ENCODE data around the gene ARVCF. TPM values are rescaled to one million over a fixed set of nuclear protein-coding genes. Genes with fewer than 3 reads are reported as not detected.

ARVCF gene
- total and polyA plus RNA-seq, 2 donors (not counting 1 experiment from before 2014, with no cell fraction given): 2.2 to 6.7 TPM

DNA sequence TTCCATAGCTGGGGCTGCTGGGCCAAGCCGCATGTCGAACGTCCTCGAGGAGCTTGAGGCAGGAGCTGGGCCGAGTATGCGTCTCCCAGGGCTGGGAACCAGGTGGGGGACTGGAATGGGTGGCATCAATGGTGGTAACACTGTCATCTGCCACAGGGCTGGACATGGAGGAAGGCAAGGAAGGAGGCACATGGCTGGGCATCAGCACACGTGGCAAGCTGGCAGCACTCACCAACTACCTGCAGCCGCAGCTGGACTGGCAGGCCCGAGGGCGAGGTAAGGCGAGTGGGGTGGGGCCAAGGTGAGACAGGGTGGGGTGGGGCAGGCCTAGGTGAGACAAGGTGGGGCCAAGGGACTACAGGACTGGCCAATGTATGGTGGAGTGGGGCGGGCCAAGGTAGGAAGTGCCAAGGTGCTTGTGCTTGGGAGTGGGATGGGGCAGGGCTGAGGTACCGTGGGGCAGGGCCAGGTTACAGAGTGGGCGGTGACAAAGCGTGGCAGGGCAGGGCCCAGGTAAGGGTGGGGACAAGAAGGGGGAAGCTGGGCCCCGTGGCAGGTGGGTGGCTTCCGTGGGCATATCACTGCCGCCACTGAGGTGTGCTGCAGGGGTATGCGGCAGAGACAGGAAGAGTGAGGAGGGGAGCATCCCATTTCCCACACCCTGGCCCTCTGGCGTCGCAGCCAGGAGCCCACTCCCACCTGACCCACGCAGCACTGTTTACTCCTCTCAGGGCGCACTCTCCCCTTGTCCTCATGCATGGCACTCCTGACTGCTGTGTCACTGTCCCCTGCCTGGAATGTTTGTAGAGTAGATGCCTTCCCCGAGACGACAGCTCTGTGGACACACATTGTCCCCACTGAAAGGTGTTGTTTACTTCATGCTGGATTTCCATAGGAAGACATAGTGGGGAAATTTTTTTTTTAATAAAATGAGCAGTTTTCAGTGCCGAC is 36.0 kb upstream of the ARVCF start:
- Mint-ChIP-seq H3K9me3 (ENCODE audit: insufficient read depth) (no peaks in the 10 kb centered on the region), H3K27me3 (no peaks in the 10 kb centered on the region), H3K4me1 (no peaks in the 10 kb centered on the region), H3K4me3 (no peak overlapping the region), H3K27ac (no peak overlapping the region)
- peaks cover 0 to 10% (median 0%) of the 10 kb centered on the region in 3 donors for H3K9me3 ChIP-seq (ENCODE audit: control extremely low read depth in 1 of 3, control insufficient read depth in 2 of 3, insufficient read depth in 1 of 3, low read length in 2 of 3)
- H2AFZ ChIP-seq (ENCODE audit: insufficient read depth, low read depth, low read length, poor library complexity, severe bottlenecking): no peak overlapping the region
- no peaks in the 10 kb centered on the region for H3K4me1 ChIP-seq (ENCODE audit: control insufficient read depth in 2 of 2, insufficient read depth in 2 of 2, low read length in 2 of 2)
- peaks cover 0 to 65% of the 10 kb centered on the region in 2 experiments for H3K36me3 ChIP-seq (replicated peaks in 1 of 2; ENCODE audit: control extremely low read depth in 1 of 2, control insufficient read depth in 1 of 2, extremely low read depth in 1 of 2, insufficient read depth in 2 of 2, low read length in 1 of 2)
- ATAC-seq (ENCODE audit: low read depth) (no peak), DNase-seq (no peak)
- intact Hi-C loops (cut with micrococcal nuclease): no loop called here
- peaks cover 10% of the 10 kb centered on the region for H4K20me1 ChIP-seq (ENCODE audit: control insufficient read depth, insufficient read depth, low read length, poor library complexity, severe bottlenecking)
- CTCF ChIA-PET: no interaction called here
- H3K27me3 ChIP-seq (replicated peaks in 1 of 4; ENCODE audit: control extremely low read depth in 1 of 4, control insufficient read depth in 3 of 4, insufficient read depth in 4 of 4, low read length in 3 of 4): no peaks in the 10 kb centered on the region
- H3K79me2 ChIP-seq (ENCODE audit: control insufficient read depth, insufficient read depth, low read length): peaks cover 3% of the 10 kb centered on the region
- 93% methylated on average over 24 of the region's 26 CpGs for WGBS (ENCODE audit: insufficient coverage)
- no peak overlapping the region for H3K4me3 ChIP-seq (ENCODE audit: control extremely low read depth in 1 of 5, extremely low read depth in 1 of 5, insufficient read depth in 1 of 5, low read depth in 2 of 5, low read length in 4 of 5)
- H3K4me2 ChIP-seq (replicated peaks; ENCODE audit: low read depth, low read length, poor library complexity, severe bottlenecking): no peak overlapping the region
- no peak overlapping the region for H3K27ac ChIP-seq (ENCODE audit: low read length in 2 of 2)
- TF ChIP-seq, protein P1, sequence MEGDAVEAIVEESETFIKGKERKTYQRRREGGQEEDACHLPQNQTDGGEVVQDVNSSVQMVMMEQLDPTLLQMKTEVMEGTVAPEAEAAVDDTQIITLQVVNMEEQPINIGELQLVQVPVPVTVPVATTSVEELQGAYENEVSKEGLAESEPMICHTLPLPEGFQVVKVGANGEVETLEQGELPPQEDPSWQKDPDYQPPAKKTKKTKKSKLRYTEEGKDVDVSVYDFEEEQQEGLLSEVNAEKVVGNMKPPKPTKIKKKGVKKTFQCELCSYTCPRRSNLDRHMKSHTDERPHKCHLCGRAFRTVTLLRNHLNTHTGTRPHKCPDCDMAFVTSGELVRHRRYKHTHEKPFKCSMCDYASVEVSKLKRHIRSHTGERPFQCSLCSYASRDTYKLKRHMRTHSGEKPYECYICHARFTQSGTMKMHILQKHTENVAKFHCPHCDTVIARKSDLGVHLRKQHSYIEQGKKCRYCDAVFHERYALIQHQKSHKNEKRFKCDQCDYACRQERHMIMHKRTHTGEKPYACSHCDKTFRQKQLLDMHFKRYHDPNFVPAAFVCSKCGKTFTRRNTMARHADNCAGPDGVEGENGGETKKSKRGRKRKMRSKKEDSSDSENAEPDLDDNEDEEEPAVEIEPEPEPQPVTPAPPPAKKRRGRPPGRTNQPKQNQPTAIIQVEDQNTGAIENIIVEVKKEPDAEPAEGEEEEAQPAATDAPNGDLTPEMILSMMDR (IDR thresholded peaks at IDR 0.05): no peak
- no peak for TF ChIP-seq EZH2 (IDR thresholded peaks at IDR 0.05; ENCODE audit: borderline replicate concordance, insufficient read depth, low read depth, low read length, poor library complexity, severe bottlenecking)
- POLR2A ChIA-PET: no interaction called here
- no peak overlapping the region for H3K9ac ChIP-seq (ENCODE audit: low read length)

DNA sequence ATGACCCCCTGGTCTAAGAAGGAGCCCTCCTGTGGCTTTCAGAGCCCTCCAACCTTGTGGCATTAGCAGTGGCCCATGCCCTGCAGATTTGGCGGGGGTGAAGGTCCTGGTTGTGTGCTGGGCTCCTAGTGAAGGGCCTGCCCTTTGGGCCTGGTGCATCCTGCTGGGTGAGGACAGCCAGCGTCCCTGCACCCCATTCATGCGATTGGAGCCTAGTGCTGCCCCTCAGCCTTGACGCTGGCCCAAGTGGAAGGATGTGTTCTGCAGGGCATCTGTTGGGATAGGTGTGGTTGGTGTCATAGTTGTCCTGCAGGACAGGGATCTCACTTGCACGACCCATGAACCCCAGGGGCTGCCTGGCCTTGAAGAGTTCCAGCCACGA is 35.3 kb upstream of the ARVCF start:
- no peak overlapping the region for H3K27ac Mint-ChIP-seq
- Histone ChIP-seq H3K9ac (ENCODE audit: low read length) (no peak overlapping the region), H3K36me3 (replicated peaks in 1 of 2; ENCODE audit: control extremely low read depth in 1 of 2, control insufficient read depth in 1 of 2, extremely low read depth in 1 of 2, insufficient read depth in 2 of 2, low read length in 1 of 2) (peaks cover 0 to 63% of the 10 kb centered on the region in 2 experiments)

More for the DNA sequence above, 35.3 kb upstream of the ARVCF start:
- no peak overlapping the region for H2AFZ ChIP-seq (ENCODE audit: insufficient read depth, low read depth, low read length, poor library complexity, severe bottlenecking)
- H3K27me3 ChIP-seq (replicated peaks in 1 of 4; ENCODE audit: control extremely low read depth in 1 of 4, control insufficient read depth in 3 of 4, insufficient read depth in 4 of 4, low read length in 3 of 4): no peaks in the 10 kb centered on the region
- no peaks in the 10 kb centered on the region for H3K4me1 Mint-ChIP-seq
- no peak for TF ChIP-seq EZH2 (IDR thresholded peaks at IDR 0.05; ENCODE audit: borderline replicate concordance, insufficient read depth, low read depth, low read length, poor library complexity, severe bottlenecking)
- TF ChIP-seq, protein P1 (IDR thresholded peaks at IDR 0.05): no peak
- peaks cover 0 to 12% (median 0%) of the 10 kb centered on the region in 3 donors for H3K9me3 ChIP-seq (ENCODE audit: control extremely low read depth in 1 of 3, control insufficient read depth in 2 of 3, insufficient read depth in 1 of 3, low read length in 2 of 3)
- CTCF ChIA-PET: no interaction called here
- intact Hi-C loops (cut with micrococcal nuclease): no loop called here
- no peak overlapping the region for H3K4me3 ChIP-seq (ENCODE audit: control extremely low read depth in 1 of 5, extremely low read depth in 1 of 5, insufficient read depth in 1 of 5, low read depth in 2 of 5, low read length in 4 of 5)
- DNase-seq: no peak
- peaks cover 4% of the 10 kb centered on the region for H4K20me1 ChIP-seq (ENCODE audit: control insufficient read depth, insufficient read depth, low read length, poor library complexity, severe bottlenecking)
- no peak overlapping the region for H3K4me3 Mint-ChIP-seq
- no peak overlapping the region for H3K4me2 ChIP-seq (replicated peaks; ENCODE audit: low read depth, low read length, poor library complexity, severe bottlenecking)
- no peaks in the 10 kb centered on the region for H3K4me1 ChIP-seq (ENCODE audit: control insufficient read depth in 2 of 2, insufficient read depth in 2 of 2, low read length in 2 of 2)
- no peaks in the 10 kb centered on the region for H3K9me3 Mint-ChIP-seq (ENCODE audit: insufficient read depth)
- no peak overlapping the region for H3K27ac ChIP-seq (ENCODE audit: low read length in 2 of 2)
- ATAC-seq (ENCODE audit: low read depth): no peak
- POLR2A ChIA-PET: no interaction called here
- no peaks in the 10 kb centered on the region for H3K27me3 Mint-ChIP-seq
- H3K79me2 ChIP-seq (ENCODE audit: control insufficient read depth, insufficient read depth, low read length): peaks cover 5% of the 10 kb centered on the region
- 97% methylated on average over 6 of the region's 6 CpGs for WGBS (ENCODE audit: insufficient coverage)

All from B cell (primary cell).